Ectodermal cell (in vitro differentiated cells): ENCODE data around the gene GHITM. TPM values are rescaled to one million over a fixed set of nuclear protein-coding genes. Genes with fewer than 3 reads are reported as not detected.
"Not testable (repeated sequence)": the region's sequence is repeated elsewhere in the genome, so short reads cannot be mapped to it uniquely, and the experiment has no call there.

Source experiments
- H3K27ac ChIP-seq: 2 replicates; pipeline ENCODE4 v1.7.0; 2013; ENCODE audit warnings: mild to moderate bottlenecking, low read depth, low read length; ENCODE audit not compliant: insufficient read depth, poor library complexity, severe bottlenecking
- H3K27me3 ChIP-seq: 2 replicates; pipeline ENCODE4 v1.7.0; 2013; ENCODE audit warnings: mild to moderate bottlenecking, low read length; ENCODE audit not compliant: insufficient read depth, control insufficient read depth, poor library complexity, severe bottlenecking
- H3K36me3 ChIP-seq: one replicate; pipeline ENCODE4 v1.7.0; 2013; ENCODE audit warnings: low read length; ENCODE audit not compliant: control insufficient read depth, insufficient read depth
- H3K4me1 ChIP-seq: one replicate; pipeline ENCODE4 v1.7.0; 2013; ENCODE audit warnings: low read length; ENCODE audit not compliant: control insufficient read depth, insufficient read depth
- H3K4me3 ChIP-seq: 2 replicates; pipeline ENCODE4 v1.7.0; 2013; ENCODE audit warnings: low read depth, low read length, control low read depth; ENCODE audit not compliant: insufficient read depth
- H3K9me3 ChIP-seq: 2 replicates; pipeline ENCODE4 v1.7.0; 2013; ENCODE audit warnings: mild to moderate bottlenecking, low read length, moderate library complexity; ENCODE audit not compliant: control insufficient read depth
- WGBS, 2 experiments: methylation state at CpG; one replicate each; pipeline ENCODE4 v1.1.7; 2013; ENCODE audit warnings: missing lambda C conversion rate in 2 of 2; 5-methylcytosine and 5-hydroxymethylcytosine counted together
- polyA plus RNA-seq, 4 experiments: library from polyadenylated mRNA; stranded (reverse); fragments of 50-300 nt; gene quantifications; one replicate each; pipeline ENCODE4 v1.2.3, GENCODE V29; 2013

GHITM gene
- polyA plus RNA-seq (2013, experiment 1 of 4), result 98.6 TPM
- 105 TPM for polyA plus RNA-seq (2013, experiment 2 of 4)
- polyA plus RNA-seq (2013, experiment 3 of 4), result 78.0 TPM
- polyA plus RNA-seq (2013, experiment 4 of 4), result 86.1 TPM

GRCh38 chr10:84139126-84140035, at the start of gene GHITM:
GHITM (plus strand) TSS chr10:84139509; CDS start chr10:84141501, 1,992 bp downstream.
- Histone ChIP-seq H3K27ac (peak within 1 kb of the TSS; percentile 47), H3K36me3 (peaks cover 17% of the 10 kb centered on the region), H3K4me1 (no peaks in the 10 kb centered on the region), H3K9me3 (no peaks in the 10 kb centered on the region), H3K27me3 (peaks cover 3% of the 10 kb centered on the region), H3K4me3 (peak within 1 kb of the TSS; percentile 88)
- 1% methylated on average over 61 of the region's 61 CpGs for WGBS, 2 experiments

GRCh38 chr10:84095811-84096497, 43.4 kb upstream of the GHITM start:
- H3K36me3 ChIP-seq, result no peaks in the 10 kb centered on the region
- H3K9me3 ChIP-seq, result no peaks in the 10 kb centered on the region
- no peaks in the 10 kb centered on the region for H3K27me3 ChIP-seq
- 91 to 92% methylated on average over 4 of the region's 4 CpGs for WGBS, 2 experiments
- H3K4me1 ChIP-seq, result no peaks in the 10 kb centered on the region
- no peak overlapping the region for H3K27ac ChIP-seq
- H3K4me3 ChIP-seq, result no peak overlapping the region

- WGBS, 2 experiments, result 54 to 92% methylated on average over 3 to 4 of the region's 4 CpGs
- no peaks in the 10 kb centered on the region for H3K27me3 ChIP-seq
- H3K27ac ChIP-seq, result no peak overlapping the region
- H3K4me3 ChIP-seq, result no peak overlapping the region
- H3K4me1 ChIP-seq, result no peaks in the 10 kb centered on the region
- no peaks in the 10 kb centered on the region for H3K9me3 ChIP-seq
- H3K36me3 ChIP-seq, result no peaks in the 10 kb centered on the region
These were observed 41.4 kb upstream of the GHITM start for GRCh38 chr10:84097787-84098353.

- Histone ChIP-seq H3K27ac (no peak overlapping the region), H3K4me3 (no peak overlapping the region), H3K36me3 (no peaks in the 10 kb centered on the region), H3K9me3 (no peaks in the 10 kb centered on the region), H3K4me1 (no peaks in the 10 kb centered on the region), H3K27me3 (no peaks in the 10 kb centered on the region)
- WGBS, 2 experiments, result 90 to 92% methylated on average over 2 of the region's 2 CpGs
These were observed 40.6 kb upstream of the GHITM start for GRCh38 chr10:84098667-84099066.

GRCh38 chr10:84101042-84101441, 38.3 kb upstream of the GHITM start:
- H3K27me3 ChIP-seq, result no peaks in the 10 kb centered on the region
- no peaks in the 10 kb centered on the region for H3K9me3 ChIP-seq
- H3K4me1 ChIP-seq, result no peaks in the 10 kb centered on the region
- 83 to 91% methylated on average over 1 to 2 of the region's 2 CpGs for WGBS, 2 experiments
- no peak overlapping the region for H3K27ac ChIP-seq
- no peak overlapping the region for H3K4me3 ChIP-seq
- no peaks in the 10 kb centered on the region for H3K36me3 ChIP-seq

GRCh38 chr10:84108797-84109196, 30.5 kb upstream of the GHITM start:
- no peaks in the 10 kb centered on the region for H3K9me3 ChIP-seq
- no peak overlapping the region for H3K27ac ChIP-seq
- WGBS, 2 experiments, result 89 to 93% methylated on average over 18 of the region's 18 CpGs
- no peaks in the 10 kb centered on the region for H3K4me1 ChIP-seq
- no peak overlapping the region for H3K4me3 ChIP-seq
- no peaks in the 10 kb centered on the region for H3K36me3 ChIP-seq
- no peaks in the 10 kb centered on the region for H3K27me3 ChIP-seq

GRCh38 chr10:84109772-84110171, 29.5 kb upstream of the GHITM start:
- not testable (repeated sequence) for H3K27me3 ChIP-seq, H3K4me3 ChIP-seq, H3K27ac ChIP-seq, H3K4me1 ChIP-seq, H3K36me3 ChIP-seq, H3K9me3 ChIP-seq
- 85 to 89% methylated on average over 9 of the region's 9 CpGs for WGBS, 2 experiments

GRCh38 chr10:84113468-84113867, 25.8 kb upstream of the GHITM start:
- 43 to 55% methylated on average over 1 of the region's 1 CpG for WGBS, 2 experiments
- H3K9me3 ChIP-seq, H3K27ac ChIP-seq, H3K27me3 ChIP-seq, H3K36me3 ChIP-seq, H3K4me1 ChIP-seq, H3K4me3 ChIP-seq: not testable (repeated sequence)

- Histone ChIP-seq H3K4me3 (no peak overlapping the region), H3K36me3 (no peaks in the 10 kb centered on the region), H3K4me1 (no peaks in the 10 kb centered on the region), H3K27me3 (no peaks in the 10 kb centered on the region), H3K27ac (no peak overlapping the region), H3K9me3 (no peaks in the 10 kb centered on the region)
- 58 to 64% methylated on average over 12 to 13 of the region's 13 CpGs for WGBS, 2 experiments
These were observed 25.1 kb upstream of the GHITM start for GRCh38 chr10:84114088-84114667.

GRCh38 chr10:84117204-84117603, 22.1 kb upstream of the GHITM start:
- not testable (repeated sequence) for H3K9me3 ChIP-seq, H3K27me3 ChIP-seq, H3K4me3 ChIP-seq, H3K4me1 ChIP-seq, H3K36me3 ChIP-seq, H3K27ac ChIP-seq
- 95 to 98% methylated on average over 2 of the region's 2 CpGs for whole genome bisulfite sequencing, 2 experiments
